GM12878 (cell line): ENCODE results near the gene SLC12A7. TPM values are rescaled to one million over a fixed set of nuclear protein-coding genes. Genes with fewer than 3 reads are reported as not detected.

Source experiments
- ATAC-seq: fragments of 200-7000 bp; cut with Tn5 transposase; 3 replicates; pipeline ENCODE4 v1.9.1; 2020; ENCODE audit warnings: mild to moderate bottlenecking, moderate library complexity
- BruUV-seq: library from RNA; stranded (reverse); fragments of 400-500 nt; replicated peaks from 2 replicates; lab custom pipeline; 2021; lab: Mats Ljungman, UMichigan
- CTCF ChIA-PET: fragments of 300-600 bp; sonication (Branson Sonifier 250); formaldehyde crosslinking; extraction: SDS; loops from one replicate; lab custom pipeline; 2021; ENCODE audit warnings: inconsistent platforms; lab: Yijun Ruan, JAX
- POLR2A ChIA-PET: fragments of 350-600 bp; formaldehyde crosslinking; extraction: SDS; loops from one replicate; lab custom pipeline; 2021; ENCODE audit warnings: inconsistent platforms; lab: Charles Lee
- RAD21 ChIA-PET: fragments of 300-600 bp; sonication (Branson Sonifier 250); formaldehyde crosslinking; loops from one replicate; lab custom pipeline; 2023; ENCODE audit warnings: antibody characterized with exemption; ENCODE audit not compliant: unreplicated experiment; lab: Charles Lee
- SMC1A ChIA-PET: fragments of 300-600 bp; sonication (Branson Sonifier 250); formaldehyde crosslinking; loops from one replicate; lab custom pipeline; 2023; ENCODE audit not compliant: unreplicated experiment, uncharacterized antibody; lab: Charles Lee
- DNase-seq: peaks from one replicate; pipeline ENCODE4 v3.0.0-alpha.2; 2011; ENCODE audit warnings: low read depth, low spot score
- FAIRE-seq: peaks from 3 replicates; lab custom pipeline; 2011; peaks lifted over from hg19 to GRCh38; lab: Jason Lieb, UNC
- H2AFZ ChIP-seq: 2 replicates; pipeline ENCODE4 v1.6.0; 2011; ENCODE audit warnings: low read depth, low read length, control low read depth; ENCODE audit not compliant: control insufficient read depth
- H3K27ac ChIP-seq: 2 replicates; pipeline ENCODE4 v1.5.1; 2011; ENCODE audit warnings: control low read depth; ENCODE audit not compliant: control insufficient read depth, insufficient read depth
- H3K27me3 ChIP-seq, 2 experiments: replicated peaks in 1 of 2; 2 replicates each; pipeline versions ENCODE4 v1.6.0 to v1.6.1; 2011; ENCODE audit warnings: low read length in 1 of 2; ENCODE audit not compliant: control insufficient read depth in 2 of 2, insufficient read depth in 2 of 2
- H3K36me3 ChIP-seq, 2 experiments: 2 replicates each; pipeline ENCODE4 v1.5.1; 2011; ENCODE audit warnings: low read length in 1 of 2; ENCODE audit not compliant: control insufficient read depth in 2 of 2, insufficient read depth in 2 of 2
- H3K4me1 ChIP-seq: 2 replicates; pipeline ENCODE4 v1.6.1; 2011; ENCODE audit warnings: mild to moderate bottlenecking, low read length, moderate library complexity, mixed read lengths; ENCODE audit not compliant: control insufficient read depth, insufficient read depth
- H3K4me2 ChIP-seq: 2 replicates; pipeline ENCODE4 v1.6.0; 2011; ENCODE audit warnings: control low read depth; ENCODE audit not compliant: control insufficient read depth, insufficient read depth
- H3K4me3 ChIP-seq: fragments of 200-600 bp; sonication (generic); 2 replicates; pipeline ENCODE4 v1.5.1; 2016
- H3K79me2 ChIP-seq: 2 replicates; pipeline ENCODE4 v1.6.0; 2011; ENCODE audit warnings: low read length; ENCODE audit not compliant: control insufficient read depth, insufficient read depth
- H3K9ac ChIP-seq: 2 replicates; pipeline ENCODE4 v1.8.0; 2011; ENCODE audit warnings: low read length, control low read depth, mixed read lengths; ENCODE audit not compliant: control insufficient read depth, insufficient read depth
- H3K9me3 ChIP-seq: replicated peaks from 3 replicates; pipeline ENCODE4 v1.5.1; 2011; ENCODE audit warnings: mild to moderate bottlenecking, low read length; ENCODE audit not compliant: control insufficient read depth, insufficient read depth
- H4K20me1 ChIP-seq: 2 replicates; pipeline ENCODE4 v1.6.0; 2011; ENCODE audit not compliant: control insufficient read depth, insufficient read depth
- HCFC1 ChIP-seq: fragments of 150-350 bp; IDR thresholded peaks from 2 replicates; pipeline ENCODE4 v1.6.1; 2014; ENCODE audit warnings: low read length
- KAT2A ChIP-seq: conservative IDR thresholded peaks from 2 replicates; pipeline ENCODE4 v1.6.1; 2011; ENCODE audit warnings: low read depth, low read length; ENCODE audit not compliant: control insufficient read depth
- MYC ChIP-seq: IDR thresholded peaks from 2 replicates; pipeline ENCODE4 v1.6.1; 2011; ENCODE audit warnings: mild to moderate bottlenecking, low read length, moderate library complexity, inconsistent platforms; ENCODE audit not compliant: insufficient read depth, insufficient replicate concordance, insufficient read length, severe bottlenecking
- POLR2AphosphoS2 ChIP-seq: IDR thresholded peaks from 2 replicates; pipeline ENCODE4 v1.6.1; 2011; ENCODE audit warnings: low read depth, mild to moderate bottlenecking, low read length, improper control_type of control experiment, moderate library complexity
- RCOR1 ChIP-seq: conservative IDR thresholded peaks from 2 replicates; pipeline ENCODE4 v1.6.1; 2012; ENCODE audit warnings: low read depth, low read length, improper control_type of control experiment
- STAT1 ChIP-seq: fragments of 450-650 bp; conservative IDR thresholded peaks from 2 replicates; pipeline ENCODE4 v1.6.1; 2014; ENCODE audit warnings: antibody characterized with exemption, mild to moderate bottlenecking
- ZNF592 ChIP-seq: fragments of 450-650 bp; IDR thresholded peaks from 2 replicates; pipeline ENCODE4 v1.6.1; 2017; ENCODE audit warnings: mild to moderate bottlenecking, moderate library complexity
- ZNF687 ChIP-seq: fragments of 450-650 bp; IDR thresholded peaks from 2 replicates; pipeline ENCODE4 v1.6.1; 2017; ENCODE audit warnings: mild to moderate bottlenecking, moderate library complexity
- WGBS: methylation state at CpG from one replicate; pipeline ENCODE4 v1.1.6; 2016; ENCODE audit warnings: low lambda C conversion rate; ENCODE audit not compliant: insufficient replicate concordance, insufficient coverage; ENCODE audit errors: missing lambda C conversion rate; 5-methylcytosine and 5-hydroxymethylcytosine counted together
- in situ Hi-C: fragments of 300-500 bp; cut with MboI; formaldehyde crosslinking; loops from 9 replicates; pipeline ENCODE4 v1.14.3; 2018; ENCODE audit warnings: mixed read lengths
- intact Hi-C: fragments of 100-400 bp; cut with micrococcal nuclease; formaldehyde crosslinking; loops from one replicate; pipeline ENCODE4 v1.14.2; 2022; ENCODE audit not compliant: unreplicated experiment
- polyA plus RNA-seq, 11 experiments: library from polyadenylated mRNA; depleted of rRNA in 4 of 11; unstranded in 6 of 11; stranded (reverse) in 5 of 11; fragments of >200 nt; fragmentation: Nextera tagmentation in 4 of 11; fragmentation: Illumina TruSeq in 1 of 11; extraction: Ambion mirVana in 4 of 11; extraction: Trizol in 1 of 11; gene quantifications; 1 replicate in 1 of 11; 2 replicates in 10 of 11; pipeline versions ENCODE4 v1.2.1 to v1.2.3, GENCODE V29; 2011 to 2016; ENCODE audit warnings: inconsistent platforms in 2 of 11, missing spikeins in 2 of 11, low read depth in 1 of 11
- total RNA-seq, 4 experiments: library from RNA; depleted of rRNA in 3 of 4; stranded (reverse); fragments of >200 nt in 3 of 4; fragmentation: Illumina TruSeq in 1 of 4; extraction: Trizol in 1 of 4; gene quantifications; 2 replicates each; pipeline versions ENCODE4 v1.2.1 to v1.2.3, GENCODE V29; 2013 to 2021

SLC12A7 gene
- total and polyA plus RNA-seq, 10 of the 15 experiments (the other 5 are each of a cell fraction or from before 2014, with no cell fraction given) = 0.10 to 10.0 (median 2.9) TPM

DNA sequence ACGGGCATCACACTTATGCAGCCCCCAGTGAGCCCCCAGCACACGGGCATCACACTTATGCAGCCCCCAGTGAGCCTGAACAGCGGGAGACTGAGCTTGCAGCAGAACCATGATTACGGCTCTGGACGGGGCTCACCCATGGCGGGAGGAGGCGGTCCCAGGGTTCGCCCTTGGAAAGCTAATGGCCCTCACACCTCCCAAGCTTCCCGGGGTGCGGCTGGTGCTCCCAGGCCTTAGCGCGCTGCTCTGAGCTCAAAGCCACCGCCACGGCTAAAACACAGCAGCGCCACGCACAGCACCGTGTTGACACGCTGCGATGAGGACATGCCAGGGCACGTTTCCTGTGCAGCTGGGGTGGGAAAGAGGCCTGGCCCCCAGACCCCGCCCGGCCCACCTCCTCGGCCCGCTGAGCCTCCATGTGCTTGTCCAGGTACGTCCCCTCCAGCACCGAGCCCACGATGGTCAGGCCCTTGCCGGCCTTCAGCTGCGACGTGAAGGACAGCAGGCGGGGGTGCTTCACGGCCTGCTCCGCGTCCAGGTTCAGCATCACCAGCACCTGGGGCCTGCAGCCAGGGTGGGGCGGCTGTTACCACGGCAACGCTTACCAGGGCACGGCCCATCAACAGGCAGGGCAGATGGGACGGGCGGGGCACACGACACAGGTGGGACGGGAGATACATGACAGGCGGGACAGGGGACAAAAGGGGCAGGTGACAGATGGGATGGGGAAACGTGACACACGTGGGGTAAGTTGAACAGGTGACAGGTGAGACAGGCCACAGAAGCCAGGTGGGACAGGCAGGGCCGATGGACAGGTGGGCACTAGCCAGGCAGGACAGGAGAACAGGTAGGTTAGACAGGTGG lies 38.4 kb downstream of the SLC12A7 start:
- H3K27ac ChIP-seq = no peak overlapping the region
- no peak overlapping the region for H3K9ac ChIP-seq
- DNase-seq (no peak), ATAC-seq (no peak), FAIRE-seq (no peak)
- intact Hi-C loops (no loop called here), in situ Hi-C loops (no loop called here)
- ChIA-PET POLR2A (no interaction called here), CTCF (no interaction called here), SMC1A (no interaction called here), RAD21 (no interaction called here)
- H3K9me3 ChIP-seq = no peaks in the 10 kb centered on the region
- no peaks in the 10 kb centered on the region for H3K27me3 ChIP-seq
- H3K36me3 ChIP-seq = no peaks in the 10 kb centered on the region
- H3K4me3 ChIP-seq = no peak overlapping the region
- TF ChIP-seq KAT2A (no peak), HCFC1 (no peak), STAT1 (no peak)
- H3K4me2 ChIP-seq = no peak overlapping the region
- H4K20me1 ChIP-seq = no peaks in the 10 kb centered on the region
- H2AFZ ChIP-seq = no peak overlapping the region
- H3K79me2 ChIP-seq = no peaks in the 10 kb centered on the region
- no TSS peak for BruUV-seq
- H3K4me1 ChIP-seq = no peaks in the 10 kb centered on the region
- 73% methylated on average over 29 of the region's 46 CpGs for WGBS

- BruUV-seq = no TSS peak
- RAD21 ChIA-PET = no interaction called here
These were observed 42.2 kb downstream of the SLC12A7 start for GRCh38 chr5:1069720-1070088.

More at GRCh38 chr5:1069720-1070088, 42.2 kb downstream of the SLC12A7 start:
- TF ChIP-seq RCOR1 (no peak), ZNF592 (no peak), MYC (no peak), ZNF687 (no peak), POLR2AphosphoS2 (no peak)
- H3K27me3 ChIP-seq = no peaks in the 10 kb centered on the region
- no peak for FAIRE-seq
- no peak for DNase-seq
- SMC1A ChIA-PET = no interaction called here
- no peak overlapping the region for H3K4me3 ChIP-seq
- no peak for ATAC-seq
- H3K4me1 ChIP-seq = no peaks in the 10 kb centered on the region
- intact Hi-C loops (no loop called here), in situ Hi-C loops (no loop called here)
- H4K20me1 ChIP-seq = no peaks in the 10 kb centered on the region
- no peak overlapping the region for H3K27ac ChIP-seq
- no peaks in the 10 kb centered on the region for H3K79me2 ChIP-seq
- no peaks in the 10 kb centered on the region for H3K9me3 ChIP-seq
- WGBS = 67% methylated on average over 13 of the region's 15 CpGs
- CTCF ChIA-PET = no interaction called here
- no peak overlapping the region for H3K9ac ChIP-seq
- POLR2A ChIA-PET = no interaction called here
- H3K36me3 ChIP-seq = no peaks in the 10 kb centered on the region; a peak in 1 of 4 replicates
- no peak overlapping the region for H3K4me2 ChIP-seq
- H2AFZ ChIP-seq = no peak overlapping the region
